IPS-NIHi7 (cell line): Measurements from ENCODE around the gene LRRIQ3.

Experiments used
- DNase-seq: peaks from one replicate; pipeline ENCODE4 v3.0.0; 2012; ENCODE audit warnings: mixed read lengths; ENCODE audit errors: extremely low spot score

Gene LRRIQ3

GRCh38 chr1:74107394-74107793 is 90.6 kb downstream of the LRRIQ3 start:
- no peak for DNase-seq

GRCh38 chr1:74091371-74091770 is 106.6 kb downstream of the LRRIQ3 start:
- no peak for DNase-seq

- no peak for DNase-seq
These were observed 114.8 kb downstream of the LRRIQ3 start for GRCh38 chr1:74083128-74083527.

- DNase-seq: no peak
These were observed 132.9 kb downstream of the LRRIQ3 start for GRCh38 chr1:74065081-74065480.

DNA sequence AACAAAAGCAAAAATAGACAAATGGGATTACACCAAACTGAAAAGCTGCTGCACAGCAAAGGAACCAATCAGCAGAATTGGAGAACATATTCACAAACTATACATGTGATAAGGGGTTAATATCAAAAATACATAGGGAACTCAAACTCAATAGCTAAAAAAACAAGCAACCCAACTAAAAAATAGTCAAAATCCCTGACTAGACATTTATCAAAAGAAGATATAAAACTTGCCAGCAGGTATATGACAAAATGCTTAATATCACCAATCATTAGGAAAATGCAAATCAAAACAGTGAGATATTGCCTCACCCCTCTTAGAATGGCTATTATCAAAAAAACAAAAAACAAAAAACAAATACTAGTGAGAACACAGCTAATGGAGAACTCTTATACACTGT is 140.3 kb downstream of the LRRIQ3 start:
- DNase-seq: no peak

DNA sequence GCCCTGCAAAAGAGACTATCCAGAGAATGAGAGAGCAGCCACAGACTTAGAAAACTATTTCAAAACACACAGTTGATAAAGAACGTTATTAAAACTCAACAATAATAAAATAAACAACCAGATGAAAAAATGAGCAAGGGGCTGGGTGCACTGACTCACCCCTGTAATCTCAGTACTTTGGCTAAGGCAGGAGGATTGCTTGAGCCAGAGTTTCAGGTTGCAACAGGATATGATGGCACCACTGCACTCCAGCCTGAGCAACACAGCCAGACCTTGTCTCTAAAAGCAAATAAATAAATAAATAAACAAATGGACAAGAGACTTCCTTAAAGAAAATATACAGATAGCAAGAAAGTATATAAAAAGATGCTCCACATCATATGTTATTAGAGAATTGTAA is 144.6 kb downstream of the LRRIQ3 start:
- DNase-seq: no peak

DNA sequence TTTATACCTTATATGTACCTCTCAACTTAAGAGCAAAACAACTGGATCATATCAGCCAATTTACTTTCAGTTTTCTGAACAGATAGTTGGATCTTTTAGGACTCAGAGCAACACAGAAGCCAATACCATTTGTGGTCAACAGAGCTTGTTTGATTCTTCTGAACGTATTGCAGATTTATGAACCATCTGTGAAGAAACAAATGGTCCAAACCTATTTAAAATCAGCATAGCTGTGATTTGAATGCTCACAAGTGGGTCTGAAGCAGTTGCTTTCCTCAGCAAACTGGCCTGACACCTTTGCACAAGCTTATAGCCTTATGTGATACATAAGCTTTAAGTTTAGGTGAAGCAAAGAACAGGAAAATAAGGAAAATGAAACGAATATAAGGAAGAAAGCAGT is 147.6 kb downstream of the LRRIQ3 start:
- DNase-seq: no peak

- DNase-seq: no peak
These were observed 159.9 kb downstream of the LRRIQ3 start for GRCh38 chr1:74038042-74038441.

- DNase-seq: no peak
These were observed 185.4 kb downstream of the LRRIQ3 start for GRCh38 chr1:74012583-74012982.

DNA sequence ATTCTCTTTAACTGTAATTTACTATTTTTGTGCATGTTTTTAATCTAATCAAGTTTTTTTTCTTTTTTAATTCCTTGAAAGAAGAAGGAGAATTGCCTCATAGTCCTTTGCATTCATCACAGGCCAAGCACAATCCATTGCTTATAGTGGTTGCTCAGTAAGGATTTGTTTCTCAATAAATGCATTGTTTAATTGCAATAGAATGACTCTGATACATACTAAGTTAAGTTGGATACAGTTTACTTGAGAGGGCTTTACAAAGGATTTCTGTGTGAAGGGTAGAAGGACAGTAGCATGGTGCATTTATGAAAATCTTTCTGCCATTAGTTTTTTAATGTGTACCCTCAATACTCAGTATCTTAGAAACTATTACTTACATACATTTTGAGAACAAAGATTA is 186.2 kb downstream of the LRRIQ3 start:
- no peak for DNase-seq

- DNase-seq: no peak
These were observed 187.8 kb downstream of the LRRIQ3 start for GRCh38 chr1:74010206-74010605.

DNA sequence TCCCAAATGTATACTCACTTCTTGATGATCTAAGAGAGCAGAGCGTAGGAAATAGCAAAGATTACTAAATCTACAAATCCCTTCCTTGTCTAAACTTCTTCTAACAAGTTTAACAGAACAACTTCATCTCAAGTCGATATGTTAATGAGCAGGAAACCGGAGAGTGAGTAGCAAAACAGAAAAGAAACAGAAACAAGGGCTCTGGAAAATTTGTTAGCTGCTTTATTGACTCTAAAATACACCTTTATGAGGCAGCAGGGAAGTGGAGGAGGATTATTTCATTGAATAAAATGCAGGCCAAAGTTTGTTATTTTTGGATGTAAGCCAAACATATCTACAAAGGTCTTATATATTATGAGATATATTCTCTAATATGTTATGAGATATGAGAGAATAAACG is 192.4 kb downstream of the LRRIQ3 start:
- DNase-seq: no peak

DNA sequence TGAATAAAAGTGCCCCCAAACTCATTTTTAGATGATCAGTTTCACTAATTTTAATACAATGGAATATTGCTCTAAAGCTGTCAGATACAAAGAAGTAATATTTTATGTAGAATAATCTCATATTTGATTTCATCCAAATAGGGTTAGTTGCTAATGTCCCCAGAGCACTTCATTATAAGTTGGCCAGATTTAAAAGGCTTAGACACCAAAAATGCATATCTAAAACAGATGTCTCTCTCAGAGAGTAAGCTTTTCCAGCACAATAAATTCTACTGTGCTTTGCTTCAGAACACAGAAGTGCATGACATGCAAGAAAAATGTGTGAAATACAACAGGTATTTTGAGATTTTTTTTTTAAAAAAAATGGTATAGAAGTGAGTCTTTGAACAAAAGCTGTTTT is 194.2 kb downstream of the LRRIQ3 start:
- no peak for DNase-seq

DNA sequence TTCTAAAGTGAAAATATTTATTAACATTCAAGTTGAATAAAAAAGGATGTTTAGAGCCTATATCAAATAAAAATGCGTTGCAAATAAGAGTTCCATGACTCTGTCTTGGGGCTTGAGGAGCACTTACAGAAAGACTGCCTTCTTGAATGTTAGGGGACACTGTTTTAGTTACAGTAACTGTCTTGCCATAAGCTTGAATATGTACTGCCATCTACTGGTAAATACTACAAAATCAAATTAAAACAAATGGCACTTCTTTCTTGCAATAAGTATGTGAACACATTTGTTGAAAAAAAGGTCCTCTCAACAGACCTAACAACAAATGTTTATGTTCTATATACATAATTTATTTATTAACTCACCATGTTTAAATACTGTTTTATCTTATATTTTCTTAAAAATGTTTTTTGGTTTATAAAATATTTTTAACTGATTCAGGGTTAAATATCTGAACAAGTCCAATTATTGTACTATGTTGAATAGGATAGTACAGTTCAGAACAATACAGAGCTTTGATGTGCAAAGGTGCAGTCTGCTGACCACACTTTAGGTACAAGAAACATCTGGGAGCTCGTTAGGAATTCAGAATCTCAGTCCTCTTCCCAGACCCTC is 199.5 kb downstream of the LRRIQ3 start:
- peak; percentile 29 for DNase-seq

DNA sequence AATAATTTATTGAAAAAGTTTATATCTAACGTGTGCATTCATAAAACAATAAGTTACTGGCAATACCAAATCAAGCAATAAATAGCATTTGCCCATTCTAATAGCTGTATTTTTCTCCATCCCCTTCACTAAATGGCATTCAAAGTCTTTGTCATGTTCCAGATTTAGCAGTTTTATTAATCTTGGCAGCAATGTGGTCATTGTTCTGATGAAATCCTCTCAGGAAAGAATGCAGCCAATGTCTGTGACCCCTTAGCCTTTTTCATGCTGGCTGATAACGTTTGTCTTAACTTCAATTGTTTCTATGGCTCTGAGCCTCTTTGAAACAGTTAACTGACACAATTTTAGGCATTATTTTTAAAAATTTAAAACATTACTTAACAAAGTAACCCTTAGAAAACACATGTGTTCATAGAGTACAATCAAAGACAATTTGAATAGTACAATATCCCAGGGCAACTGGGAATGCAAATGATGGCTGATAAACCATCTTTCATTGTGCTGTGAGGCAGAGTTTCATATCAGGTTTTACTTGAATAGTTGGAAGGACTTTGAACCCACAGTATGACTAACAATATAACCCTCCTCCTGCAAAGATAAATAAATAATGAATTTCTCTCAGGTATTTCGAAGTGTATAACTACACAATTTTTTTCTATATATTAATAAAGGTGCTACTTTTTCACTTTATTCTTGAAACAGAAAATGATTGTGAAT is 217.5 kb downstream of the LRRIQ3 start:
- DNase-seq: no peak

- no peak for DNase-seq
These were observed 218.3 kb downstream of the LRRIQ3 start for GRCh38 chr1:73979684-73980083.

- DNase-seq: no peak
These were observed 219.0 kb downstream of the LRRIQ3 start for GRCh38 chr1:73978964-73979363.
